Lung (tissue), 12 donors: ENCODE data around the gene PLA2G2D. TPM values are rescaled to one million over a fixed set of nuclear protein-coding genes. Genes with fewer than 3 reads are reported as not detected.

Experiments
- ATAC-seq: fragments of 200-7000 bp; cut with Tn5 transposase; one replicate; pipeline ENCODE4 v1.9.1; 2020; ENCODE audit warnings: moderate number of reproducible peaks; ENCODE audit not compliant: insufficient read depth, low FRiP score
- DNase-seq, 3 donors: peaks; one replicate each; pipeline ENCODE4 v3.0.0-alpha.2; 2013 to 2017
- H3K27ac ChIP-seq, 2 donors: one replicate each; pipeline ENCODE4 v1.5.1; 2013; ENCODE audit warnings: mild to moderate bottlenecking in 2 of 2, moderate library complexity in 2 of 2, control low read depth in 1 of 2, inconsistent platforms in 1 of 2, low read depth in 1 of 2, low read length in 1 of 2
- H3K27me3 ChIP-seq, 3 donors: one replicate each; pipeline ENCODE4 v1.5.1; 2013; ENCODE audit warnings: low read length in 2 of 3; ENCODE audit not compliant: control insufficient read depth in 3 of 3, insufficient read depth in 3 of 3
- H3K36me3 ChIP-seq, 4 donors: one replicate each; pipeline ENCODE4 v1.5.1; 2013; ENCODE audit warnings: low read length in 4 of 4, mild to moderate bottlenecking in 1 of 4, moderate library complexity in 1 of 4; ENCODE audit not compliant: control insufficient read depth in 4 of 4, insufficient read depth in 4 of 4
- H3K4me1 ChIP-seq, 5 donors: one replicate each; pipeline ENCODE4 v1.5.1; 2013; ENCODE audit warnings: low read length in 5 of 5, mild to moderate bottlenecking in 2 of 5, moderate library complexity in 1 of 5; ENCODE audit not compliant: control insufficient read depth in 5 of 5, insufficient read depth in 5 of 5
- H3K4me3 ChIP-seq: one replicate; pipeline ENCODE4 v1.5.1; 2013; ENCODE audit warnings: mild to moderate bottlenecking, control low read depth, moderate library complexity
- H3K9ac ChIP-seq, 2 donors: one replicate each; pipeline ENCODE4 v1.5.1; 2013; ENCODE audit warnings: low read length in 2 of 2, control low read depth in 1 of 2; ENCODE audit not compliant: insufficient read depth in 1 of 2
- H3K9me3 ChIP-seq, 4 donors: one replicate each; pipeline ENCODE4 v1.5.1; 2013; ENCODE audit warnings: low read length in 3 of 4, mild to moderate bottlenecking in 1 of 4, moderate library complexity in 1 of 4; ENCODE audit not compliant: control insufficient read depth in 4 of 4, insufficient read depth in 3 of 4
- CTCF ChIP-seq: IDR thresholded peaks from 2 replicates; pipeline ENCODE4 v1.5.1; 2012; ENCODE audit warnings: mild to moderate bottlenecking; ENCODE audit errors: control extremely low read depth, extremely low read depth
- WGBS, 2 donors: extraction: QIAGEN DNeasy Blood & Tissue Kit; methylation state at CpG; one replicate each; pipeline ENCODE4 v1.1.7; 2013; 5-methylcytosine and 5-hydroxymethylcytosine counted together
- polyA plus RNA-seq, 2 donors: library from polyadenylated mRNA; stranded (reverse); fragments of 200-250 nt; gene quantifications; one replicate each; pipeline ENCODE4 v1.2.1, GENCODE V29; 2013
- total RNA-seq, 2 donors: library from RNA; depleted of rRNA in 1 of 2; stranded (reverse); fragments of >200 nt in 1 of 2; gene quantifications; one replicate each; pipeline ENCODE4 v1.2.1, GENCODE V29; 2014 to 2021
- donor health status: control.
- donor health status: control.
- donor health status: Bipolar disorder and iron deficiency.
- donor health status: healthy.
- donor health status: DM: yes; HTN: yes; CAD: no.

Gene PLA2G2D
- total and polyA plus RNA-seq, 4 donors = 0.06 to 0.57 (median 0.06) TPM; not detected in 1

- Histone ChIP-seq H3K4me3 (no peak overlapping the region), H3K27ac (no peak overlapping the region), H3K9ac (no peak overlapping the region), H3K27me3 (no peaks in the 10 kb centered on the region), H3K36me3 (no peaks in the 10 kb centered on the region), H3K9me3 (no peaks in the 10 kb centered on the region), H3K4me1 (peaks cover 0 to 25% (median 0%) of the 10 kb centered on the region in 5 donors)
- ATAC-seq (peak; percentile 68), DNase-seq (peak; percentile 52 to 70 (median 64))
- WGBS, 2 donors = 35 to 41% methylated on average over 14 of the region's 14 CpGs
- peak; percentile 47 for TF ChIP-seq CTCF
Measured at GRCh38 chr1:20100632-20101355, 18.5 kb downstream of the PLA2G2D start.

GRCh38 chr1:20099533-20099932, 19.8 kb downstream of the PLA2G2D start:
- peak overlapping the region in 1 of 2 donors; percentile 37 for H3K9ac ChIP-seq
- no peaks in the 10 kb centered on the region for H3K9me3 ChIP-seq
- DNase-seq (peak; percentile 45 to 89 (median 78)), ATAC-seq (no peak)
- H3K27ac ChIP-seq = no peak overlapping the region
- WGBS, 2 donors = 60 to 77% methylated on average over 3 of the region's 3 CpGs
- no peaks in the 10 kb centered on the region for H3K36me3 ChIP-seq
- peaks cover 0 to 25% (median 0%) of the 10 kb centered on the region in 5 donors for H3K4me1 ChIP-seq
- no peak overlapping the region for H3K4me3 ChIP-seq
- no peaks in the 10 kb centered on the region for H3K27me3 ChIP-seq
- no peak for TF ChIP-seq CTCF

- whole genome bisulfite sequencing, 2 donors = 88% methylated on average over 7 of the region's 7 CpGs
Measured at GRCh38 chr1:20096840-20097447, 22.4 kb downstream of the PLA2G2D start.

More at GRCh38 chr1:20096840-20097447, 22.4 kb downstream of the PLA2G2D start:
- no peak overlapping the region for H3K4me3 ChIP-seq
- H3K27ac ChIP-seq = no peak overlapping the region
- no peaks in the 10 kb centered on the region for H3K36me3 ChIP-seq
- H3K9me3 ChIP-seq = no peaks in the 10 kb centered on the region
- peaks cover 0 to 14% (median 0%) of the 10 kb centered on the region in 3 donors for H3K27me3 ChIP-seq
- H3K4me1 ChIP-seq = peaks cover 0 to 19% (median 3%) of the 10 kb centered on the region in 5 donors
- DNase-seq (no peak), ATAC-seq (no peak)
- TF ChIP-seq CTCF = no peak
- no peak overlapping the region for H3K9ac ChIP-seq
